Measurements from ENCODE around the gene STARD13. TPM values are rescaled to one million over a fixed set of nuclear protein-coding genes. Genes with fewer than 3 reads are reported as not detected.

The STARD13 gene
- total RNA-seq, 1 experiment from 2014 or later: 4.1 TPM

- no peaks in the 10 kb centered on the region for H4K20me1 ChIP-seq (ENCODE audit: insufficient read depth)
- ChIA-PET RAD21 (ENCODE audit: low non-redundant PET in 1 of 2, low total read pairs in 2 of 2, uncharacterized antibody in 2 of 2, unreplicated experiment in 2 of 2) (no interaction called here), POLR2A (no interaction called here), CTCF (no interaction called here)
- no peak overlapping the region for H3K4me3 ChIP-seq (replicated peaks in 1 of 2; ENCODE audit: low read depth in 1 of 2, low read length in 2 of 2)
- intact Hi-C loops (cut with micrococcal nuclease): no loop called here
- peaks cover 0 to 16% of the 10 kb centered on the region in 2 experiments; a peak in 1 of 4 replicates for H3K4me1 ChIP-seq (ENCODE audit: control insufficient read depth in 1 of 2, insufficient read depth in 2 of 2, low read length in 2 of 2)
- no peak overlapping the region for H3K4me2 ChIP-seq (ENCODE audit: low read length)
- no peaks in the 10 kb centered on the region for H3K27me3 ChIP-seq (ENCODE audit: insufficient read depth, low read length)
- H3K9me3 ChIP-seq (ENCODE audit: control insufficient read depth in 1 of 2, insufficient read depth in 1 of 2, low read depth in 1 of 2, low read length in 2 of 2): no peaks in the 10 kb centered on the region
- no peaks in the 10 kb centered on the region for H3K79me2 ChIP-seq (ENCODE audit: insufficient read depth, low read length)
- TF ChIP-seq, protein P1, sequence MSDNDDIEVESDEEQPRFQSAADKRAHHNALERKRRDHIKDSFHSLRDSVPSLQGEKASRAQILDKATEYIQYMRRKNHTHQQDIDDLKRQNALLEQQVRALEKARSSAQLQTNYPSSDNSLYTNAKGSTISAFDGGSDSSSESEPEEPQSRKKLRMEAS (IDR thresholded peaks at IDR 0.05): no peak
- no peak overlapping the region for H2AFZ ChIP-seq (ENCODE audit: low read depth, low read length, poor library complexity, severe bottlenecking)
- no peak overlapping the region for H3K27ac ChIP-seq (ENCODE audit: low read depth, low read length)
- no peaks in the 10 kb centered on the region for H3K36me3 ChIP-seq (ENCODE audit: control insufficient read depth in 1 of 2, insufficient read depth in 2 of 2, low read length in 2 of 2)
- ATAC-seq (no peak), DNase-seq (ENCODE audit: low read depth, low spot score) (no peak)
- no peak overlapping the region for H3K9ac ChIP-seq (ENCODE audit: low read length)
- no TSS peak for BruUV-seq (replicated peaks)
- no peaks in the 10 kb centered on the region for H3K9me2 ChIP-seq (ENCODE audit: insufficient read depth)
Observed at GRCh38 chr13:33087790-33088189, 197.8 kb downstream of the STARD13 start.

DNA sequence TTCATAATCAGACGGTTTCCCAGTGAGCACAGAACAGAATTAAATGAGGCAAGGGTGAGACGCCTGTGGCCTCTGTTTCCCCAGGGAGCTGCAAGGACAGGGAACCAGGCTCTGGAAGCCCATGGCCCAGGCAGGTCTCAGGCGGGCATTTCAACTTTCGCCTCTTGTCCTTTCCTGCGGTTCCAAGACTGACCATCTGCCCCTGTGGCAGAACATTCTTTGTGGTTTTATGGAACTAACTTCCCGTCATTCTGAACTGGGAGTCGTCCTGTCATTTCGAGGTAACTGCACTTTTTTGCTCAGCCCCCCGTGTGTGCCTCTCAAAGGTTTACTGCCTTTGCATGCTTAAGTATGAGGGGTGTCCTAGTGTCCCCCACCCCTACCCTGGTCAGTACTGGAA lies 198.5 kb downstream of the STARD13 start:
- ChIA-PET RAD21 (ENCODE audit: low non-redundant PET in 1 of 2, low total read pairs in 2 of 2, uncharacterized antibody in 2 of 2, unreplicated experiment in 2 of 2) (no interaction called here), POLR2A (no interaction called here), CTCF (no interaction called here)
- TF ChIP-seq SIN3A (IDR thresholded peaks at IDR 0.05; ENCODE audit: low read depth) (no peak), ZBTB33 (IDR thresholded peaks at IDR 0.05; ENCODE audit: extremely low read depth, insufficient replicate concordance, low read length) (no peak), EZH2 (IDR thresholded peaks at IDR 0.05) (no peak), POLR2A (IDR thresholded peaks at IDR 0.05; ENCODE audit: borderline replicate concordance, extremely low read depth, insufficient read depth, insufficient read length) (no peak), SRF (IDR thresholded peaks at IDR 0.05; ENCODE audit: low read depth) (no peak), ATF3 (IDR thresholded peaks at IDR 0.05) (no peak)
- TF ChIP-seq, protein P1 (IDR thresholded peaks at IDR 0.05): no peak
- Histone ChIP-seq H4K20me1 (ENCODE audit: insufficient read depth) (no peaks in the 10 kb centered on the region), H3K4me1 (ENCODE audit: control insufficient read depth in 1 of 2, insufficient read depth in 2 of 2, low read length in 2 of 2) (peaks cover 0 to 16% of the 10 kb centered on the region in 2 experiments; a peak in 1 of 4 replicates), H3K27me3 (ENCODE audit: insufficient read depth, low read length) (no peaks in the 10 kb centered on the region), H3K27ac (ENCODE audit: low read depth, low read length) (no peak overlapping the region), H3K4me3 (replicated peaks in 1 of 2; ENCODE audit: low read depth in 1 of 2, low read length in 2 of 2) (no peak overlapping the region), H2AFZ (ENCODE audit: low read depth, low read length, poor library complexity, severe bottlenecking) (no peak overlapping the region), H3K79me2 (ENCODE audit: insufficient read depth, low read length) (no peaks in the 10 kb centered on the region), H3K4me2 (ENCODE audit: low read length) (no peak overlapping the region), H3K9ac (ENCODE audit: low read length) (no peak overlapping the region), H3K36me3 (ENCODE audit: control insufficient read depth in 1 of 2, insufficient read depth in 2 of 2, low read length in 2 of 2) (no peaks in the 10 kb centered on the region), H3K9me3 (ENCODE audit: control insufficient read depth in 1 of 2, insufficient read depth in 1 of 2, low read depth in 1 of 2, low read length in 2 of 2) (no peaks in the 10 kb centered on the region), H3K9me2 (ENCODE audit: insufficient read depth) (no peaks in the 10 kb centered on the region)
- no peak for DNase-seq (ENCODE audit: low read depth, low spot score)
- BruUV-seq (replicated peaks): no TSS peak
- no peak for ATAC-seq
- intact Hi-C loops (cut with micrococcal nuclease): no loop called here
